HepG2 (cell line): ENCODE measurements around the gene LDLRAD3. TPM values are rescaled to one million over a fixed set of nuclear protein-coding genes. Genes with fewer than 3 reads are reported as not detected.
A peak's percentile ranks its signal among the peaks of the same experiment; 100 is the strongest.

ENCODE experiments used
- ATAC-seq: fragments of 200-7000 bp; cut with Tn5 transposase; 3 replicates; pipeline ENCODE4 v1.9.1; 2020; ENCODE audit warnings: mild to moderate bottlenecking, moderate library complexity
- BruUV-seq: library from RNA; stranded (reverse); fragments of 400-500 nt; replicated peaks from 2 replicates; lab custom pipeline; 2021; lab: Mats Ljungman, UMichigan
- CTCF ChIA-PET: fragments of 300-600 bp; formaldehyde crosslinking; extraction: SDS; loops from one replicate; lab custom pipeline; 2021; ENCODE audit warnings: low total read pairs, inconsistent platforms, low intra/inter-chr PET ratio; lab: Yijun Ruan, JAX
- POLR2A ChIA-PET: fragments of 350-600 bp; sonication (Branson Sonifier 250); formaldehyde crosslinking; loops from one replicate; lab custom pipeline; 2020; ENCODE audit warnings: antibody characterized with exemption, inconsistent platforms; lab: Yijun Ruan, JAX
- DNase-seq: peaks from one replicate; pipeline ENCODE4 v3.0.0-alpha.2; 2015; ENCODE audit warnings: low spot score
- FAIRE-seq: peaks from 3 replicates; lab custom pipeline; 2011; peaks lifted over from hg19 to GRCh38; lab: Jason Lieb, UNC
- H2AFZ ChIP-seq: one replicate; pipeline ENCODE4 v1.6.1; 2011; ENCODE audit warnings: low read length, inconsistent platforms
- H3K27ac ChIP-seq: fragments of 300-600 bp; 3 replicates; pipeline ENCODE4 v1.8.0; 2011; ENCODE audit warnings: mixed run types, mild to moderate bottlenecking, mixed read lengths, low read length, inconsistent platforms; ENCODE audit not compliant: insufficient read depth; ENCODE audit errors: extremely low read length
- H3K27me3 ChIP-seq, 2 experiments: fragments of 200-600 bp in 1 of 2; 2 replicates in 1 of 2; 3 replicates in 1 of 2; pipeline versions ENCODE4 v1.6.0 to v1.8.0; 2011; ENCODE audit warnings: low read length in 2 of 2, mild to moderate bottlenecking in 2 of 2, moderate library complexity in 2 of 2, inconsistent platforms in 1 of 2; ENCODE audit not compliant: insufficient read depth in 2 of 2, control insufficient read depth in 1 of 2
- H3K36me3 ChIP-seq, 2 experiments: fragments of 200-600 bp in 1 of 2; replicated peaks in 1 of 2; 2 replicates in 1 of 2; 3 replicates in 1 of 2; pipeline versions ENCODE4 v1.5.1 to v1.8.0; 2011; ENCODE audit warnings: low read length in 2 of 2, inconsistent platforms in 1 of 2; ENCODE audit not compliant: insufficient read depth in 2 of 2, control insufficient read depth in 1 of 2
- H3K4me1 ChIP-seq: 2 replicates; pipeline ENCODE4 v1.5.1; 2012; ENCODE audit warnings: low read length, inconsistent platforms; ENCODE audit not compliant: insufficient read depth
- H3K4me2 ChIP-seq: 2 replicates; pipeline ENCODE4 v1.6.0; 2011; ENCODE audit warnings: low read depth, low read length, inconsistent platforms
- H3K4me3 ChIP-seq, 3 experiments: fragments of 200-600 bp in 1 of 3; sonication (generic), shearing (Covaris generic) in 1 of 3; replicated peaks in 1 of 3; 2 replicates each; pipeline ENCODE4 v1.5.1; 2011 to 2016; ENCODE audit warnings: low read length in 3 of 3, inconsistent platforms in 2 of 3, low read depth in 2 of 3, mild to moderate bottlenecking in 2 of 3, control low read depth in 1 of 3, mixed read lengths in 1 of 3; ENCODE audit not compliant: insufficient read depth in 1 of 3
- H3K79me2 ChIP-seq: one replicate; pipeline ENCODE4 v1.6.1; 2011; ENCODE audit warnings: low read length, inconsistent platforms; ENCODE audit not compliant: insufficient read depth
- H3K9ac ChIP-seq: 2 replicates; pipeline ENCODE4 v1.6.0; 2011; ENCODE audit warnings: mild to moderate bottlenecking, low read depth, low read length, inconsistent platforms; ENCODE audit not compliant: insufficient read depth
- H3K9me3 ChIP-seq: 2 replicates; pipeline ENCODE4 v1.5.1; 2012; ENCODE audit warnings: mild to moderate bottlenecking, low read length
- H4K20me1 ChIP-seq: 2 replicates; pipeline ENCODE4 v1.6.0; 2011; ENCODE audit warnings: inconsistent platforms, mild to moderate bottlenecking, low read length, moderate library complexity; ENCODE audit not compliant: insufficient read depth
- ELF3 ChIP-seq: IDR thresholded peaks from 2 replicates; pipeline ENCODE4 v1.6.1; 2016; ENCODE audit warnings: missing genetic modification reagents, missing compliant biosample characterization
- FOXA3 ChIP-seq: IDR thresholded peaks from 2 replicates; pipeline ENCODE4 v1.6.1; 2016; ENCODE audit warnings: missing genetic modification reagents, missing compliant biosample characterization
- MTA1 ChIP-seq: sonication (generic); formaldehyde crosslinking; IDR thresholded peaks from 2 replicates; pipeline ENCODE4 v1.4.0; 2020; ENCODE audit warnings: missing genetic modification reagents, mild to moderate bottlenecking, borderline replicate concordance
- ZNF367 ChIP-seq: sonication (generic); formaldehyde crosslinking; IDR thresholded peaks from 2 replicates; pipeline ENCODE4 v1.4.0; 2020; ENCODE audit warnings: missing genetic modification reagents, borderline replicate concordance
- ZNF460 ChIP-seq: sonication (generic); formaldehyde crosslinking; IDR thresholded peaks from 2 replicates; pipeline ENCODE4 v1.5.1; 2020; ENCODE audit warnings: missing genetic modification reagents, mild to moderate bottlenecking, borderline replicate concordance
- ZNF558 ChIP-seq: sonication (generic); formaldehyde crosslinking; IDR thresholded peaks from 2 replicates; pipeline ENCODE4 v1.9.0; 2022; ENCODE audit warnings: mild to moderate bottlenecking, missing genetic modification reagents, borderline replicate concordance
- ZNF605 ChIP-seq: sonication (generic); formaldehyde crosslinking; IDR thresholded peaks from 2 replicates; pipeline ENCODE4 v1.8.0; 2022; ENCODE audit warnings: mild to moderate bottlenecking, missing genetic modification reagents
- ZNF615 ChIP-seq: sonication (generic); formaldehyde crosslinking; IDR thresholded peaks from 2 replicates; pipeline ENCODE4 v1.5.0; 2020; ENCODE audit warnings: mild to moderate bottlenecking, missing genetic modification reagents, borderline replicate concordance
- ZNF761 ChIP-seq: sonication (generic); formaldehyde crosslinking; conservative IDR thresholded peaks from 2 replicates; pipeline ENCODE4 v1.4.0; 2020; ENCODE audit warnings: mild to moderate bottlenecking, missing genetic modification reagents
- ZNF773 ChIP-seq: sonication (generic); formaldehyde crosslinking; IDR thresholded peaks from 2 replicates; pipeline ENCODE4 v1.4.0; 2020; ENCODE audit warnings: missing genetic modification reagents, borderline replicate concordance
- ZNF775 ChIP-seq: sonication (generic); formaldehyde crosslinking; IDR thresholded peaks from 2 replicates; pipeline ENCODE4 v1.4.0; 2020; ENCODE audit warnings: missing genetic modification reagents, mild to moderate bottlenecking, moderate library complexity, borderline replicate concordance
- WGBS: methylation state at CpG from one replicate; pipeline ENCODE4 v1.1.6; 2017; ENCODE audit warnings: low lambda C conversion rate; 5-methylcytosine and 5-hydroxymethylcytosine counted together
- in situ Hi-C: cut with HindIII; loops from 2 replicates; pipeline ENCODE4 v1.10.0; 2017; ENCODE audit warnings: low pct_unique_long_range_greater_than_20kb; ENCODE audit not compliant: extremely low pct_ligation_motif_present
- intact Hi-C: fragments of 100-400 bp; cut with micrococcal nuclease; formaldehyde crosslinking; loops from one replicate; pipeline ENCODE4 v1.10.0; 2022; ENCODE audit not compliant: unreplicated experiment
- polyA plus RNA-seq, 8 experiments: library from polyadenylated mRNA; depleted of rRNA in 3 of 8; stranded (reverse) in 7 of 8; unstranded in 1 of 8; fragments of >200 nt; fragmentation: Illumina TruSeq in 4 of 8; extraction: Trizol in 4 of 8; gene quantifications; 2 replicates each; pipeline versions ENCODE4 v1.2.1 to v1.2.3, GENCODE V29; 2011 to 2016; ENCODE audit warnings: low read depth in 4 of 8, missing spikeins in 1 of 8, mixed read lengths in 1 of 8; ENCODE audit not compliant: insufficient read depth in 1 of 8
- total RNA-seq, 5 experiments: library from RNA; depleted of rRNA; stranded (reverse); fragments of >200 nt; fragmentation: Illumina TruSeq; extraction: Trizol; gene quantifications; 2 replicates each; pipeline ENCODE4 v1.2.3, GENCODE V29; 2016; ENCODE audit warnings: low read depth in 1 of 5
- TF ChIP-seq, protein P1 (sequence below): sonication (generic); formaldehyde crosslinking; IDR thresholded peaks from 2 replicates; pipeline ENCODE4 v1.4.0; 2020; ENCODE audit warnings: mild to moderate bottlenecking, missing genetic modification reagents
- TF ChIP-seq, protein P2 (sequence below): sonication (generic); formaldehyde crosslinking; IDR thresholded peaks from 2 replicates; pipeline ENCODE4 v1.8.0; 2022; ENCODE audit warnings: missing genetic modification reagents, mild to moderate bottlenecking, inconsistent platforms, borderline replicate concordance
- TF ChIP-seq, protein P3 (sequence below): sonication (generic); formaldehyde crosslinking; IDR thresholded peaks from 2 replicates; pipeline ENCODE4 v1.5.0; 2020; ENCODE audit warnings: mild to moderate bottlenecking, missing genetic modification reagents

LDLRAD3 gene
- total and polyA plus RNA-seq, 2 of the 13 experiments (the other 11 are each of a cell fraction or from before 2014, with no cell fraction given), result 0.50 to 0.60 TPM

DNA sequence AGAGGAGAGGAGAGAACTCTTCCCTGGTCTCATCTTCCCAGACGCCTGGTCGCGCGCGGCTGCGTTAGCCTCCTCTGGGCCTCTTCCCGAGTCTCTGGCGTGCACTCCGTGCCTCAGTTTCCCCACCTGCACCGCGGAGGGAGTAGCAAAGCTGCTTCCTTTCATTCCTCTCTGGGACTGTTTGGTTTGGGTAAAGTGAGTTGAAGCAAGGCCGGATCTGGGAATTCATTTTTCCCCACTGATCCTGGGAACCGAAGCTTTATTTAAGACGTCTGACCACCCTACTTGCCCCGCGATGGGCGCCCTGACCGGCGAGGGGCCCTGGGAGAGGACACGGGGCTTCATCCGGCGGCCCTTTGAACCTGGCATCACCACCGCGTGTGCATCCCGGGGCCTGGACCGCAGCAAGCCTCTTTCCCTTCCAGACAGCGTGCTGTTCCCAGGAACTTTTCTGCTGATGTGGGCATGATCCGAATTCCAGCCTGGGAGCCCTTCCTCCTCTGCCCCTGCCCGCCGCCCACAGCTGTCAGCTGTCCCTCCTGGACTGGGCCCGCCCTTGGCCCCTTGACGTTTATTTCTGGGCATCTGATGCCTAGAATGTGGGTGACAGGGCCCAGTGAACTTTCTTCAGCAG lies 758 bp downstream of the LDLRAD3 start:
- Histone ChIP-seq H3K27me3 (peaks cover 7 to 46% of the 10 kb centered on the region in 2 experiments), H3K4me1 (peaks cover 7% of the 10 kb centered on the region), H3K36me3 (no peaks in the 10 kb centered on the region), H4K20me1 (no peaks in the 10 kb centered on the region), H3K79me2 (no peaks in the 10 kb centered on the region), H3K4me2 (peak overlapping the region; percentile 72), H3K9me3 (no peaks in the 10 kb centered on the region), H3K9ac (no peak overlapping the region), H3K27ac (no peak overlapping the region), H3K4me3 (peak overlapping the region; percentile 32 to 66 (median 49); a peak in 4 of 6 replicates), H2AFZ (no peak overlapping the region)
- in situ Hi-C loops, result no loop called here
- intact Hi-C loops, result loop anchor here (5.0 kb wide), 1 partner anchor 327 kb away; the partner anchor contains the start of gene FJX1
- POLR2A ChIA-PET, result no interaction called here
- DNase-seq (no peak), FAIRE-seq (no peak), ATAC-seq (no peak)
- CTCF ChIA-PET, result no interaction called here
- 73% methylated on average over 26 of the region's 32 CpGs for WGBS
- no TSS peak for BruUV-seq
- TF ChIP-seq ZNF605 (no peak), ZNF460 (CRISPR knock-in tag) (no peak), FOXA3 (CRISPR knock-in tag) (no peak), ZNF773 (no peak), ELF3 (CRISPR knock-in tag) (no peak), ZNF615 (CRISPR knock-in tag) (no peak), MTA1 (no peak), ZNF761 (CRISPR knock-in tag) (no peak), ZNF367 (no peak), ZNF775 (CRISPR knock-in tag) (no peak), ZNF558 (CRISPR knock-in tag) (no peak)
- TF ChIP-seq, protein P1, sequence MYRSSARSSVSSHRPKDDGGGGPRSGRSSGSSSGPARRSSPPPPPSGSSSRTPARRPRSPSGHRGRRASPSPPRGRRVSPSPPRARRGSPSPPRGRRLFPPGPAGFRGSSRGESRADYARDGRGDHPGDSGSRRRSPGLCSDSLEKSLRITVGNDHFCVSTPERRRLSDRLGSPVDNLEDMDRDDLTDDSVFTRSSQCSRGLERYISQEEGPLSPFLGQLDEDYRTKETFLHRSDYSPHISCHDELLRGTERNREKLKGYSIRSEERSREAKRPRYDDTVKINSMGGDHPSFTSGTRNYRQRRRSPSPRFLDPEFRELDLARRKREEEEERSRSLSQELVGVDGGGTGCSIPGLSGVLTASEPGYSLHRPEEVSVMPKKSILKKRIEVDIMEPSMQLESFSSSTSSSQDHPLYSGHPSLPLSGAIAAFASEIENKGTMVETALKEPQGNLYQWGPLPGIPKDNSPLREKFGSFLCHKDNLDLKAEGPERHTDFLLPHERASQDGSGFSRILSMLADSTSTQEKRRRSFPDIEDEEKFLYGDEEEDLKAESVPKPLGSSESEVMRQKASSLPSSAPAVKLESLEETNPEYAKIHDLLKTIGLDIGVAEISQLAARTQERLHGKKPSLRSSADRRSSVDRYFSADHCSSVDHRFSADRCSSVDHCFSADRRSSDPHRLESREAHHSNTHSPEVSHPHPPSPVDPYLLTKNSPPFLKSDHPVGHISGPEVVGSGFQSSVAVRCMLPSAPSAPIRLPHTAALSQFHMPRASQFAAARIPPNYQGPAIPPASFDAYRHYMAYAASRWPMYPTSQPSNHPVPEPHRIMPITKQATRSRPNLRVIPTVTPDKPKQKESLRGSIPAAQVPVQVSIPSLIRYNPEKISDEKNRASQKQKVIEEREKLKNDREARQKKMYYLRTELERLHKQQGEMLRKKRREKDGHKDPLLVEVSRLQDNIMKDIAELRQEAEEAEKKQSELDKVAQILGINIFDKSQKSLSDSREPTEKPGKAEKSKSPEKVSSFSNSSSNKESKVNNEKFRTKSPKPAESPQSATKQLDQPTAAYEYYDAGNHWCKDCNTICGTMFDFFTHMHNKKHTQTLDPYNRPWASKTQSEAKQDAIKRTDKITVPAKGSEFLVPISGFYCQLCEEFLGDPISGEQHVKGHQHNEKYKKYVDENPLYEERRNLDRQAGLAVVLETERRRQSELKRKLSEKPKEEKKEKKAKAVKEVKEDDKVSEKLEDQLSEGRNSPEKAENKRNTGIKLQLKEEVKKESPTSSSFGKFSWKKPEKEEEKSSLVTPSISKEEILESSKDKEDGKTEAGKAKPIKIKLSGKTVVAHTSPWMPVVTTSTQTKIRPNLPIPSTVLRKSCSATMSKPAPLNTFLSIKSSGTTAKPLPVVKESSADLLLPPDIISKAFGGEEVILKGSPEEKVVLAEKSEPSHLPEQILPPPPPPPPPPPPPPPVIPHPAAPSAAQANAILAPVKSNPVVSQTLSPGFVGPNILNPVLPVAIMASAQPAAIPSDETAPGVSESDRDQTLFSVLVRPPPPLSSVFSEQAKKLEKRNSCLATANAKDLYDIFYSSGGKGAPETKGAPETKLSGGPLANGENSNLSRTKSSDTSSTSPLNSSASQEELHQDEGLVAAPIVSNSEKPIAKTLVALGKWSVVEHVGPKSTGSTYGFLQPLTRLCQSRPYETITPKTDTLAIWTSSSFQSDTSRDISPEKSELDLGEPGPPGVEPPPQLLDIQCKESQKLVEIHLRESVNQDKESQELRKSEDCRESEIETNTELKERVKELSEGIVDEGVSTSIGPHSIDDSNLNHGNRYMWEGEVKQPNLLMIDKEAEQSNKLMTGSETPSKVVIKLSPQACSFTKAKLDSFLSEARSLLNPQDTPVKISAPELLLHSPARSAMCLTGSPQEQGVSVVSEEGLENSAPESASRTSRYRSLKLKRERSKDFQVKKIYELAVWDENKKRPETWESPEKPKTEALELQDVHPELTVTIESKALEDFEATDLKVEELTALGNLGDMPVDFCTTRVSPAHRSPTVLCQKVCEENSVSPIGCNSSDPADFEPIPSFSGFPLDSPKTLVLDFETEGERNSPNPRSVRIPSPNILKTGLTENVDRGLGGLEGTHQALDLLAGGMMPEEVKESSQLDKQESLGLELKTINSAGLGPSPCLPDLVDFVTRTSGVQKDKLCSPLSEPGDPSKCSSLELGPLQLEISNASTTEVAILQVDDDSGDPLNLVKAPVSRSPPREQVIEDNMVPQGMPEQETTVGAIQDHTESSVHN (CRISPR knock-in tag), result no peak
- TF ChIP-seq, protein P2, sequence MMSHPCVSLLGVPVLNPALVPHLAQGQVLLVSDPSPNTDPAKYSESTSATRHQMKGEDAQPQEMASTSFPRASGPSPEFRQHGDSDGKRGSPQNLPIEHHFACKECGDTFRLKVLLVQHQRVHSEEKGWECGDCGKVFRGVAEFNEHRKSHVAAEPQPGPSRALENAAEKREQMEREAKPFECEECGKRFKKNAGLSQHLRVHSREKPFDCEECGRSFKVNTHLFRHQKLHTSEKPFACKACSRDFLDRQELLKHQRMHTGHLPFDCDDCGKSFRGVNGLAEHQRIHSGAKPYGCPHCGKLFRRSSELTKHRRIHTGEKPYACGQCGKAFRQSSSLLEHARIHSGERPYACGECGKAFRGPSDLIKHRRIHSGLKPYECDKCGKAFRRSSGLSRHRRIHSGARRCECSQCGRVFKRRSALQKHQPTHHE (CRISPR knock-in tag), result no peak
- TF ChIP-seq, protein P3, sequence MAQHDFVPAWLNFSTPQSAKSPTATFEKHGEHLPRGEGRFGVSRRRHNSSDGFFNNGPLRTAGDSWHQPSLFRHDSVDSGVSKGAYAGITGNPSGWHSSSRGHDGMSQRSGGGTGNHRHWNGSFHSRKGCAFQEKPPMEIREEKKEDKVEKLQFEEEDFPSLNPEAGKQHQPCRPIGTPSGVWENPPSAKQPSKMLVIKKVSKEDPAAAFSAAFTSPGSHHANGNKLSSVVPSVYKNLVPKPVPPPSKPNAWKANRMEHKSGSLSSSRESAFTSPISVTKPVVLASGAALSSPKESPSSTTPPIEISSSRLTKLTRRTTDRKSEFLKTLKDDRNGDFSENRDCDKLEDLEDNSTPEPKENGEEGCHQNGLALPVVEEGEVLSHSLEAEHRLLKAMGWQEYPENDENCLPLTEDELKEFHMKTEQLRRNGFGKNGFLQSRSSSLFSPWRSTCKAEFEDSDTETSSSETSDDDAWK (CRISPR knock-in tag), result no peak
